Measurements from ENCODE around the gene EVX1. TPM values are rescaled to one million over a fixed set of nuclear protein-coding genes. Genes with fewer than 3 reads are reported as not detected.

Gene EVX1
- total RNA-seq, 3 donors from 2014 or later (not counting 1 experiment from before 2014, with no cell fraction given): not detected

- Mint-ChIP-seq H3K27ac (no peak overlapping the region), H3K9me3 (no peaks in the 10 kb centered on the region), H3K4me3 (no peak overlapping the region), H3K4me1 (peaks cover 0 to 17% of the 10 kb centered on the region in 2 donors), H3K27me3 (ENCODE audit: low read depth in 2 of 2) (peaks cover 73 to 85% of the 10 kb centered on the region in 2 donors), H3K36me3 (no peaks in the 10 kb centered on the region)
- ATAC-seq (no peak), DNase-seq (no peak)
- Histone ChIP-seq H3K27me3 (ENCODE audit: control insufficient read depth, insufficient read depth, low read length) (peaks cover 61% of the 10 kb centered on the region), H3K36me3 (ENCODE audit: control insufficient read depth, insufficient read depth, low read length) (no peaks in the 10 kb centered on the region), H3K27ac (ENCODE audit: low read length) (no peak overlapping the region), H3K4me3 (ENCODE audit: low read length) (no peak overlapping the region), H3K4me1 (ENCODE audit: control insufficient read depth, insufficient read depth, low read length) (no peaks in the 10 kb centered on the region), H3K9me3 (ENCODE audit: control insufficient read depth, insufficient read depth, low read length) (no peaks in the 10 kb centered on the region)
- WGBS (ENCODE audit: insufficient coverage): 5% methylated on average over 29 of the region's 29 CpGs
- no peak for TF ChIP-seq CTCF (IDR thresholded peaks at IDR 0.05)
- intact Hi-C loops (cut with micrococcal nuclease): no loop called here
Observed at GRCh38 chr7:27251136-27251651, 8.6 kb downstream of the EVX1 start.

- Mint-ChIP-seq H3K9me3 (no peaks in the 10 kb centered on the region), H3K36me3 (no peaks in the 10 kb centered on the region), H3K27ac (no peak overlapping the region), H3K27me3 (ENCODE audit: low read depth in 2 of 2) (peaks cover 70 to 82% of the 10 kb centered on the region in 2 donors), H3K4me3 (no peak overlapping the region), H3K4me1 (peaks cover 0 to 17% of the 10 kb centered on the region in 2 donors)
- 6% methylated on average over 72 of the region's 72 CpGs for WGBS (ENCODE audit: insufficient coverage)
- Histone ChIP-seq H3K36me3 (ENCODE audit: control insufficient read depth, insufficient read depth, low read length) (no peaks in the 10 kb centered on the region), H3K4me1 (ENCODE audit: control insufficient read depth, insufficient read depth, low read length) (no peaks in the 10 kb centered on the region), H3K4me3 (ENCODE audit: low read length) (no peak overlapping the region), H3K9me3 (ENCODE audit: control insufficient read depth, insufficient read depth, low read length) (no peaks in the 10 kb centered on the region), H3K27me3 (ENCODE audit: control insufficient read depth, insufficient read depth, low read length) (peaks cover 54% of the 10 kb centered on the region), H3K27ac (ENCODE audit: low read length) (no peak overlapping the region)
- no peak for TF ChIP-seq CTCF (IDR thresholded peaks at IDR 0.05)
- no peak for DNase-seq
- no peak for ATAC-seq
- intact Hi-C loops (cut with micrococcal nuclease): no loop called here
Observed at GRCh38 chr7:27251652-27252590, 9.3 kb downstream of the EVX1 start.

GRCh38 chr7:27254625-27255024 is 12.0 kb downstream of the EVX1 start:
- no peaks in the 10 kb centered on the region for H3K9me3 ChIP-seq (ENCODE audit: control insufficient read depth, insufficient read depth, low read length)
- H3K36me3 ChIP-seq (ENCODE audit: control insufficient read depth, insufficient read depth, low read length): no peaks in the 10 kb centered on the region
- Mint-ChIP-seq H3K27ac (no peak overlapping the region), H3K9me3 (no peaks in the 10 kb centered on the region), H3K4me1 (peaks cover 0 to 12% of the 10 kb centered on the region in 2 donors), H3K27me3 (ENCODE audit: low read depth in 2 of 2) (peaks cover 45 to 61% of the 10 kb centered on the region in 2 donors), H3K4me3 (no peak overlapping the region), H3K36me3 (no peaks in the 10 kb centered on the region)
- DNase-seq (no peak), ATAC-seq (no peak)
- no peaks in the 10 kb centered on the region for H3K4me1 ChIP-seq (ENCODE audit: control insufficient read depth, insufficient read depth, low read length)
- WGBS (ENCODE audit: insufficient coverage): 94% methylated on average over 1 of the region's 1 CpG
- no peak for TF ChIP-seq CTCF (IDR thresholded peaks at IDR 0.05)
- intact Hi-C loops (cut with micrococcal nuclease): no loop called here
- H3K27ac ChIP-seq (ENCODE audit: low read length): no peak overlapping the region
- no peak overlapping the region for H3K4me3 ChIP-seq (ENCODE audit: low read length)
- H3K27me3 ChIP-seq (ENCODE audit: control insufficient read depth, insufficient read depth, low read length): peaks cover 35% of the 10 kb centered on the region

All from natural killer cell (primary cell).